ENCODE results near the gene COL4A2. TPM values are rescaled to one million over a fixed set of nuclear protein-coding genes. Genes with fewer than 3 reads are reported as not detected.

COL4A2 gene
- total RNA-seq, 4 donors from 2014 or later, result 51.2 to 85.8 (median 70.5) TPM

DNA sequence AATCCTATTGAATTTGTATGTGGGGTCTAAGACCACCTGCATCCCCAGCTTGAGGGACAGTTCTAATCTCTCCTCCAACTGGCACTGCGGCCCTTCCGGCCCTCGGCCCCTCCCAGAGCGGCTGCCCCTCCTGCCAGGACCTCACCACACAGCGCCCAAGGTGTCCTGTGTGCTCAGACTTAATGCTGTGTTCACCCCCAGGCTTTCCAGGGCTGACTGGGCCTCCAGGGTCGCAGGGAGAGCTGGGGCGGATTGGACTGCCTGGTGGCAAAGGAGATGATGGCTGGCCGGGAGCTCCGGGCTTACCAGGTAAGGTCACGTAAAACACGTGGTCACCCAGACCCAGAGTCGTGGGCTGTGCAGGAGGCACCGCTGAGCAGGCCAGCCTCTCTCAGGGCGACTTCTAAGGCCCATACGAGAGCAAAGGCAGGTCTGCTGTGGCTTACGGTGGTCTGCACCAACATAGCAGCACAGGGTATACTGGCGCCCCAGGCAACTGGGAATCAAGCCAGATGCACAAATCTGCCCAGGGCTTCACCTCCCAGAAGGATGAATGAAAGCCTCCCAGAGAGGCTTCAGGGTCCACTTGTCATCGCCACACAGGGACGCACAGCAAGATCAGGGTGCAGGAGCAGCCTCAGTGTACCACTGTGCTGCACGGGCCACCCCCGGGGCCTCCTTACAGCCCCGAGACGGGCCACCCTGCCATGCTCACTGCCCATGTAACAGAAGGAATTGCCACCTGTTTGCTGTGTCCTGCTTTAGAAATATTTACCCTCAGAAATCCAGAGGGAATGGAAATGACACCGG lies 185.0 kb downstream of the COL4A2 start:
- H3K4me3 ChIP-seq, result no peak overlapping the region
- H3K27ac ChIP-seq, result no peak overlapping the region
- TF ChIP-seq CTCF (IDR thresholded peaks at IDR 0.05 in 4 of 5, conservative IDR thresholded peaks at IDR 0.05 in 1 of 5) (no peak), POLR2A (IDR thresholded peaks at IDR 0.05) (no peak)
- in situ Hi-C loops (cut with MboI; ENCODE audit: low sequenced_read_pairs in 4 of 4), result no loop called here
- no peaks in the 10 kb centered on the region for H3K4me1 ChIP-seq
- no peaks in the 10 kb centered on the region for H3K27me3 ChIP-seq
- no peak for ATAC-seq
- H3K36me3 ChIP-seq, result peaks cover 0 to 19% of the 10 kb centered on the region in 2 donors
- intact Hi-C loops (cut with DNase I; ENCODE audit: low total_unique reads), result loop anchor here (10.0 kb wide), 1 partner anchor 543 kb away; no protein-coding TSS in a partner anchor
- no peaks in the 10 kb centered on the region for H3K9me3 ChIP-seq
- no peak for DNase-seq

GRCh38 chr13:110492679-110493593 lies 185.9 kb downstream of the COL4A2 start:
- Histone ChIP-seq H3K4me3 (no peak overlapping the region), H3K4me1 (no peaks in the 10 kb centered on the region), H3K27me3 (no peaks in the 10 kb centered on the region), H3K9me3 (no peaks in the 10 kb centered on the region), H3K27ac (no peak overlapping the region), H3K36me3 (peaks cover 0 to 23% of the 10 kb centered on the region in 2 donors)
- no peak for TF ChIP-seq POLR2A (IDR thresholded peaks at IDR 0.05)
- TF ChIP-seq CTCF (IDR thresholded peaks at IDR 0.05 in 4 of 5, conservative IDR thresholded peaks at IDR 0.05 in 1 of 5), result no peak
- ATAC-seq (no peak), DNase-seq (no peak)
- in situ Hi-C loops (cut with MboI; ENCODE audit: low sequenced_read_pairs in 4 of 4), result no loop called here
- intact Hi-C loops (cut with DNase I; ENCODE audit: low total_unique reads), result loop anchor here (10.0 kb wide), 1 partner anchor 542 kb away; no protein-coding TSS in a partner anchor

DNA sequence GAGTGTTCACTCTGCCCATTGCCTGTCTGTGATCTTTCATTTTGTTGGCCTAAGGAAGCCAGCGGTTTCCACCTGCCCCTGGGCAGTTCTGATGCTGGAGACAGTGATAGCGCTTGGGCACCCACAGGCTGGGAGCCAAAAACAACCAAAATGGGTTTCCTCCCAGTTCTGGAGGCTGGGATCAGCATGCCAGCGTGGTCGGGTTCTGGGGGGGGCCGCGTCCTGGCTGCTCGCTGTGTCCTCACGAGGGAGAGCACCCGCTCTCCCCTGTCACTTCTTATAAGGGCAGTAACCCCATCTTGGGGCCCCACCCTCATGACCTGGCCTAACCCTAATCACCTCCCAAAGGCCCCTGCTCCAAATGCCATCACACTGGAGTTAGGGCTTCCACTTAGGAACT lies 186.5 kb downstream of the COL4A2 start:
- in situ Hi-C loops (cut with MboI; ENCODE audit: low sequenced_read_pairs in 4 of 4), result no loop called here
- no peak for ATAC-seq
- DNase-seq, result no peak
- TF ChIP-seq POLR2A (IDR thresholded peaks at IDR 0.05) (no peak), CTCF (IDR thresholded peaks at IDR 0.05 in 4 of 5, conservative IDR thresholded peaks at IDR 0.05 in 1 of 5) (no peak)
- Histone ChIP-seq H3K4me3 (no peak overlapping the region), H3K4me1 (peaks cover 2 to 5% of the 10 kb centered on the region in 2 donors), H3K9me3 (no peaks in the 10 kb centered on the region), H3K36me3 (peaks cover 0 to 23% of the 10 kb centered on the region in 2 donors), H3K27ac (no peak overlapping the region), H3K27me3 (no peaks in the 10 kb centered on the region)
- intact Hi-C loops (cut with DNase I; ENCODE audit: low total_unique reads), result loop anchor here (10.0 kb wide), 1 partner anchor 541 kb away; no protein-coding TSS in a partner anchor

DNA sequence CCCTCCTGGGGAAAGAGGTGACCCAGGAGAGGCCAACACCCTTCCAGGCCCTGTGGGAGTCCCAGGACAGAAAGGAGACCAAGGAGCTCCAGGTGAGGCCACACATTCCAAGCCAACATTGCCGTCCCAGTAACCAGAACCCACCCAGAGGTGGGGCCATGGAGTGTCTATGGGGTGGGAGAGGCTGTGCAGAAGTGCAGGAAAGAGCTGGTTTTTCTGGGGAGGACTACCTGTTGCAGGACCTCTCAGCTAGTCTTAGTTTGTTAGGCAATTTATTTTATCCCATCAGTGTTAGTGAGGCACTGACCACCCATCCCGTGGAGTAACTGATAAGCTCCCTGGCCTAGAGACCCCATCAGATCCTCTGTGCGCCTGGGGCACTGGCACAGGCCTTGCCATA lies 188.3 kb downstream of the COL4A2 start:
- intact Hi-C loops (cut with DNase I; ENCODE audit: low total_unique reads) (loop anchor here (10.0 kb wide), 1 partner anchor 539 kb away; no protein-coding TSS in a partner anchor), in situ Hi-C loops (cut with MboI; ENCODE audit: low sequenced_read_pairs in 4 of 4) (no loop called here)
- Histone ChIP-seq H3K36me3 (peaks cover 0 to 23% of the 10 kb centered on the region in 2 donors), H3K4me3 (no peak overlapping the region), H3K27me3 (no peaks in the 10 kb centered on the region), H3K4me1 (peaks cover 5 to 10% of the 10 kb centered on the region in 2 donors), H3K9me3 (no peaks in the 10 kb centered on the region), H3K27ac (peak overlapping the region in 1 of 4 donors; percentile 27)
- ATAC-seq (no peak), DNase-seq (no peak)
- TF ChIP-seq CTCF (IDR thresholded peaks at IDR 0.05 in 4 of 5, conservative IDR thresholded peaks at IDR 0.05 in 1 of 5) (no peak), POLR2A (IDR thresholded peaks at IDR 0.05) (no peak)
